GM23248 (cell line): ENCODE measurements around the gene ZNF124.

Experiments used
- EZH2 ChIP-seq: fragments of 200-600 bp; sonication (generic); IDR thresholded peaks from 2 replicates; pipeline ENCODE4 v1.6.1; 2018; ENCODE audit warnings: antibody characterized with exemption, mild to moderate bottlenecking; ENCODE audit not compliant: insufficient read depth, poor library complexity, severe bottlenecking
- EZH2phosphoT487 ChIP-seq: fragments of 200-600 bp; sonication (generic); IDR thresholded peaks from 2 replicates; pipeline ENCODE4 v1.6.1; 2018; ENCODE audit warnings: antibody characterized with exemption, moderate library complexity, mild to moderate bottlenecking, low read depth; ENCODE audit not compliant: insufficient read depth

GRCh38 chr1:247105966-247106365 is 65.9 kb downstream of the ZNF124 start:
- TF ChIP-seq EZH2 (no peak), EZH2phosphoT487 (no peak)
